ENCODE measurements around the gene MMP21.
A peak's percentile ranks its signal among the peaks of the same experiment; 100 is the strongest.

Gene MMP21

GRCh38 chr10:125792342-125793300 is 17.0 kb upstream of the MMP21 start:
- no peak for DNase-seq (ENCODE audit: low spot score)

- DNase-seq (ENCODE audit: low spot score) = no peak
These were observed 12.8 kb upstream of the MMP21 start for GRCh38 chr10:125788156-125789034.

GRCh38 chr10:125785791-125786190 is 10.2 kb upstream of the MMP21 start:
- DNase-seq (ENCODE audit: low spot score) = no peak

- no peak for DNase-seq (ENCODE audit: low spot score)
These were observed 8.3 kb upstream of the MMP21 start for GRCh38 chr10:125783957-125784356.

GRCh38 chr10:125783408-125783807 is 7.8 kb upstream of the MMP21 start:
- no peak for DNase-seq (ENCODE audit: low spot score)

- peak; percentile 35 for DNase-seq (ENCODE audit: low spot score)
These were observed 7.0 kb upstream of the MMP21 start for GRCh38 chr10:125782616-125783015.

- no peak for DNase-seq (ENCODE audit: low spot score)
These were observed 6.4 kb upstream of the MMP21 start for GRCh38 chr10:125782054-125782453.

GRCh38 chr10:125781374-125781773 is 5.8 kb upstream of the MMP21 start:
- DNase-seq (ENCODE audit: low spot score) = no peak

- DNase-seq (ENCODE audit: low spot score) = no peak
These were observed 4.0 kb upstream of the MMP21 start for GRCh38 chr10:125779403-125780327.

- DNase-seq (ENCODE audit: low spot score) = no peak
These were observed 2.9 kb upstream of the MMP21 start for GRCh38 chr10:125778556-125778955.

- no peak for DNase-seq (ENCODE audit: low spot score)
These were observed 2.2 kb upstream of the MMP21 start for GRCh38 chr10:125777806-125778205.

GRCh38 chr10:125774581-125775191 is 935 bp downstream of the MMP21 start:
- DNase-seq (ENCODE audit: low spot score) = no peak

- peak; percentile 49 for DNase-seq (ENCODE audit: low spot score)
These were observed 1.7 kb downstream of the MMP21 start for GRCh38 chr10:125773687-125774543.

- no peak for DNase-seq (ENCODE audit: low spot score)
These were observed 2.8 kb downstream of the MMP21 start for GRCh38 chr10:125772864-125773180.

- DNase-seq (ENCODE audit: low spot score) = no peak
These were observed 3.3 kb downstream of the MMP21 start for GRCh38 chr10:125772112-125772863.

GRCh38 chr10:125770844-125771243 is 4.8 kb downstream of the MMP21 start:
- DNase-seq (ENCODE audit: low spot score) = no peak

GRCh38 chr10:125769175-125769574 is 6.4 kb downstream of the MMP21 start:
- DNase-seq (ENCODE audit: low spot score) = no peak

GRCh38 chr10:125768219-125768855 is 7.3 kb downstream of the MMP21 start:
- peak; percentile 43 for DNase-seq (ENCODE audit: low spot score)

GRCh38 chr10:125766511-125766910 is 9.1 kb downstream of the MMP21 start:
- DNase-seq (ENCODE audit: low spot score) = no peak

All from AG20443 (cell line).